Aorta (tissue), 5 donors: ENCODE measurements around the gene STARD13. TPM values are rescaled to one million over a fixed set of nuclear protein-coding genes. Genes with fewer than 3 reads are reported as not detected.

Experiments used
- ATAC-seq: fragments of 200-7000 bp; cut with Tn5 transposase; one replicate; pipeline ENCODE4 v1.9.1; 2022; ENCODE audit warnings: moderate library complexity; ENCODE audit not compliant: low FRiP score
- DNase-seq, 2 donors: peaks; one replicate each; pipeline ENCODE4 v3.0.0-alpha.2; 2020
- H3K27ac ChIP-seq, 2 donors: one replicate each; pipeline ENCODE4 v1.5.1; 2013; ENCODE audit warnings: low read length in 2 of 2, mild to moderate bottlenecking in 2 of 2, moderate library complexity in 2 of 2, control low read depth in 1 of 2, inconsistent platforms in 1 of 2, low read depth in 1 of 2
- H3K27me3 ChIP-seq, 2 donors: one replicate each; pipeline ENCODE4 v1.6.1; 2013; ENCODE audit warnings: control low read depth in 1 of 2, low read length in 1 of 2, mild to moderate bottlenecking in 1 of 2, moderate library complexity in 1 of 2; ENCODE audit not compliant: insufficient read depth in 2 of 2, control insufficient read depth in 1 of 2
- H3K36me3 ChIP-seq, 2 donors: one replicate each; pipeline ENCODE4 v1.6.1; 2013; ENCODE audit warnings: control low read depth in 1 of 2, low read length in 1 of 2, mild to moderate bottlenecking in 1 of 2; ENCODE audit not compliant: insufficient read depth in 2 of 2, control insufficient read depth in 1 of 2
- H3K4me1 ChIP-seq, 2 donors: one replicate each; pipeline ENCODE4 v1.6.1; 2013; ENCODE audit warnings: low read length in 2 of 2, control low read depth in 1 of 2, mild to moderate bottlenecking in 1 of 2, moderate library complexity in 1 of 2; ENCODE audit not compliant: insufficient read depth in 2 of 2, control insufficient read depth in 1 of 2
- H3K4me3 ChIP-seq, 2 donors: one replicate each; pipeline ENCODE4 v1.5.1; 2013; ENCODE audit warnings: low read length in 2 of 2, control low read depth in 1 of 2, mild to moderate bottlenecking in 1 of 2
- H3K9me3 ChIP-seq: one replicate; pipeline ENCODE4 v1.6.1; 2013; ENCODE audit warnings: mild to moderate bottlenecking, low read length; ENCODE audit not compliant: control insufficient read depth
- WGBS, 2 donors: extraction: QIAGEN DNeasy Blood & Tissue Kit; methylation state at CpG; one replicate each; pipeline ENCODE4 v1.1.7; 2013; 5-methylcytosine and 5-hydroxymethylcytosine counted together
- intact Hi-C, 2 donors: fragments of 100-400 bp; cut with DNase I; formaldehyde crosslinking; loops; one replicate each; pipeline versions ENCODE4 v1.14.2 to v1.15.0; 2022
- polyA plus RNA-seq, 2 donors: library from polyadenylated mRNA; stranded (reverse); fragments of 200-250 nt; gene quantifications; one replicate each; pipeline ENCODE4 v1.2.3, GENCODE V29; 2013
- total RNA-seq, 2 donors: library from RNA; stranded (reverse); fragmentation: NEBNext Ultra II Directional; extraction: Animal tissue kit (Norgen Biotek cat#: 25700); gene quantifications; one replicate each; pipeline ENCODE4 v1.2.1, GENCODE V29; 2021
- donor health status: healthy with polysubstance abuse.
- donor health status: Bipolar disorder and iron deficiency.
- donor health status: DM: no; HTN: no; CAD: no.
- donor health status: DM: no; HTN: no; CAD: no.
- donor health status: DM: yes; HTN: yes; CAD: no.

STARD13 gene
- total and polyA plus RNA-seq, 4 donors: 15.0 to 85.5 (median 39.8) TPM

DNA sequence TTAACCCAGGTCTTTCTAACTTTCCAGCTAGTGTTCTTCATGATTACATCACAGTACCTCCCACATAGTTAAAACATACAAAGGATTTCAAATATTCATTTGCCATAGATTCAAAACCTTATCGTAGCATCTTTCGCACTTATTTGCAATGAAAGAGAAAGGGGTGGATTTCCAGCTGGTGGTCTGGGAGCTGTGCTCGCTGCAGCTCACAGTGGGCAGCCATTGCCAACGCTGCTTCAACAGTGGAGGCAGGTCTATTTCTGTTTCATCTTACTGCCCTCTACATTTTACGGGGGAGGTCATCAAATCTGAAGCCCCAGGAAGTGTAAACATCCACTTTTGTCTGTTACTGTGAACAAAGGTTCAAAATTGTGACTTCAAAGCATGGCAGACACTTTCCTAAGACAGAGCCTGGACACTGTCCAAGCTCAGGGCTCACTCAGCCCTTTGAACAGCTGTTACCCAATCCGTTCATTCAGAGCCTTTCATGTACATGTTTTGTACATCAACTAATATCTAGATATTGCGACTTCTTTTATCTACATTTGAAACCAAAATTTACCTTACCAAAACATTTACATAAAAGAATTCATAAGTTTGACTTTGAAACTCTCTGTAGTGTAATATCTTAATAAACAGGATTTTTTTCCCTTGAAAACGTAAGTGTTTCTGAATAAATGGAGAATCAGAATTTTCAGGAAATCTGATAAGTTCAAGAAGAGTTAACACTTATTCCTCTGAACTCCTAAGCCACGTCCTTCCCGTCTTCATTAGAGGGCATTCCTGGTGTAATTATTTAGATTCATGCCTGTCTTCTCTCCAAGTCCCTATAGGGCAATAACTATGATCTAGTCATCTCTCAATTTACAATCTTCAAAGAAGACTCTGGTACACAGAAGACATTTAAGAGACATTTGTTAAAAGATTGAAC is 25.1 kb downstream of the STARD13 start:
- Histone ChIP-seq H3K36me3 (no peaks in the 10 kb centered on the region), H3K9me3 (no peaks in the 10 kb centered on the region), H3K27ac (no peak overlapping the region), H3K4me3 (no peak overlapping the region), H3K27me3 (no peaks in the 10 kb centered on the region), H3K4me1 (peaks cover 0 to 7% of the 10 kb centered on the region in 2 donors)
- WGBS, 2 donors: 87 to 90% methylated on average over 10 of the region's 10 CpGs
- no peak for DNase-seq
- ATAC-seq: no peak
- intact Hi-C loops: no loop called here

DNA sequence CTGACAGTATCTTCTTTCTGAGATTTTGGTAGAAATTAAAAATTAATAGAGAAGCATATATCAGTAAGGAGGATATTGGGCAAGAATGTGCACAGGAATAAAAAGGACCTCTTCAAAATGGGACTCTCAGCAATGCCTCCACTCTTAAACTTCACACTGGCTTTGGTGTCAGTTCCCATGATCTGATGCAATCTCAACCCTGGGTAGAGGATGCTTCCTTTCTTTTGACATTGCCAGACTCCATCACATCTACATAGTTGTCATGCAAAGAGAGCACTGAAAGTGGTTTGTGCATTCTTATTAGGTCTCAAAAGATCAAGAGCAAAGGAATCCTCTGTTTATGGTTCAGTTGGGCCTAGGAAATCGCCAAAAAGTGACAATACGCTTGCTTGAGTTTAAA is 26.3 kb downstream of the STARD13 start:
- no peaks in the 10 kb centered on the region for H3K9me3 ChIP-seq
- peaks cover 0 to 7% of the 10 kb centered on the region in 2 donors for H3K4me1 ChIP-seq
- no peaks in the 10 kb centered on the region for H3K27me3 ChIP-seq
- ATAC-seq (no peak), DNase-seq (no peak)
- no peak overlapping the region for H3K4me3 ChIP-seq
- no peak overlapping the region for H3K27ac ChIP-seq
- no peaks in the 10 kb centered on the region for H3K36me3 ChIP-seq
- 91 to 95% methylated on average over 2 of the region's 2 CpGs for WGBS, 2 donors
- intact Hi-C loops: no loop called here

DNA sequence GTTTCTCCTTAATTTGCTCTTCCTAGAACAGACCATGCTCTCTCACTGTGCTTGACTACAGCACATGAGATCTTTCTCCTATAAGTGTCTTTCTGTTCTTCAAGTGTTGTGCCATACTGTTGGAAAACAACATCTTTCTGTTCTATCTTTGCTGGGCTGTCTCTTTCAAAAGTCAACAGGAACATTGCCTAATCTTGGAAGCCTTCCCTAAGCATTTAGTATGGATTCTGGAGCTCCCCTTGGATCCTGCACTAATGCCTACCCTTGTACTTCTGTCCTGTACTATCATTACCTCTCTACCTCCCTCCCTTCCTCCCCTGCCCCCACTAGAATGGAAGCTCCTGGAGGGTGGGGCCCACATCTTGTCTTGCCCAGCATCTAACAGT is 26.8 kb downstream of the STARD13 start:
- ATAC-seq (no peak), DNase-seq (no peak)
- no peaks in the 10 kb centered on the region for H3K27me3 ChIP-seq
- H3K4me3 ChIP-seq: no peak overlapping the region
- no peaks in the 10 kb centered on the region for H3K9me3 ChIP-seq
- peak overlapping the region in 1 of 2 donors; percentile 12 for H3K27ac ChIP-seq
- intact Hi-C loops: no loop called here
- no peaks in the 10 kb centered on the region for H3K36me3 ChIP-seq
- peaks cover 0 to 7% of the 10 kb centered on the region in 2 donors for H3K4me1 ChIP-seq

GRCh38 chr13:33257841-33258807 is 27.4 kb downstream of the STARD13 start:
- 68 to 78% methylated on average over 7 of the region's 7 CpGs for WGBS, 2 donors
- H3K36me3 ChIP-seq: no peaks in the 10 kb centered on the region
- no peak overlapping the region for H3K4me3 ChIP-seq
- peaks cover 0 to 5% of the 10 kb centered on the region in 2 donors for H3K4me1 ChIP-seq
- DNase-seq (no peak), ATAC-seq (no peak)
- no peaks in the 10 kb centered on the region for H3K9me3 ChIP-seq
- H3K27ac ChIP-seq: no peak overlapping the region
- H3K27me3 ChIP-seq: no peaks in the 10 kb centered on the region
- intact Hi-C loops: no loop called here

- Histone ChIP-seq H3K4me3 (no peak overlapping the region), H3K9me3 (no peaks in the 10 kb centered on the region), H3K27ac (no peak overlapping the region), H3K4me1 (peaks cover 0 to 6% of the 10 kb centered on the region in 2 donors), H3K36me3 (no peaks in the 10 kb centered on the region), H3K27me3 (no peaks in the 10 kb centered on the region)
- no peak for DNase-seq
- 90 to 95% methylated on average over 3 of the region's 3 CpGs for WGBS, 2 donors
- no peak for ATAC-seq
- intact Hi-C loops: no loop called here
Observed at GRCh38 chr13:33256148-33256840, 29.3 kb downstream of the STARD13 start.

GRCh38 chr13:33252135-33252534 is 33.4 kb downstream of the STARD13 start:
- Histone ChIP-seq H3K4me3 (no peak overlapping the region), H3K36me3 (no peaks in the 10 kb centered on the region), H3K27me3 (no peaks in the 10 kb centered on the region), H3K4me1 (peaks cover 0 to 4% of the 10 kb centered on the region in 2 donors), H3K9me3 (no peaks in the 10 kb centered on the region), H3K27ac (no peak overlapping the region)
- no peak for ATAC-seq
- intact Hi-C loops: no loop called here
- WGBS, 2 donors: 77 to 78% methylated on average over 4 of the region's 4 CpGs
- no peak for DNase-seq

DNA sequence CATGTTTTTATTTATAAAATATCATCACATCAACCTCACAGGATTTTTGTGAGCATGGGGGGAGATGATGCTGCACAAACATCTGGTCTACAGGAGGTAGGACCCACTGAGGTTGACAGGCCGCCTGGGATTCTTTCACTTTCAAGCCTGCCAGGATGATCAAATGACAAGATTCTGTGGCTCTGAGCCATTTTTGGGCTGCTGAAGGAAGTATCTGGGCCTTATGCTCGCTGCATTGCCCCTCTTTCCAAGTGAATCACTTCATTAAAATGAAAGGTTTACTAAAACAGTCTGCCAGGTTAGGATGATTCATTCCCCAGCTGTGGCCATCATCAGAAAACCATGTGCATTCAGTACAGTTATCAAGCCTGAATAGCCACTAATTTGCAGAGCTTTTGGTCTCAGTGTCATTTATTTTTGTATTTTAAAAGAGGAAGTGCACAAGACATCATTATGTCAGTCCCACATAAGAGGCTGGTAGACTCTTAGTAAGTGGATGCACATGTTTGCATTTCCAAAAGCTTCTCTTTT is 34.4 kb downstream of the STARD13 start:
- Histone ChIP-seq H3K36me3 (no peaks in the 10 kb centered on the region), H3K9me3 (no peaks in the 10 kb centered on the region), H3K27me3 (no peaks in the 10 kb centered on the region), H3K4me3 (no peak overlapping the region), H3K27ac (peak overlapping the region in 1 of 2 donors; percentile 45), H3K4me1 (peaks cover 0 to 4% of the 10 kb centered on the region in 2 donors)
- peak in 1 of 2 donors; percentile 48 for DNase-seq
- ATAC-seq: peak; percentile 14
- 13 to 20% methylated on average over 2 of the region's 2 CpGs for WGBS, 2 donors
- intact Hi-C loops: no loop called here

- ATAC-seq (no peak), DNase-seq (no peak)
- no peaks in the 10 kb centered on the region for H3K27me3 ChIP-seq
- intact Hi-C loops: no loop called here
- H3K36me3 ChIP-seq: no peaks in the 10 kb centered on the region
- H3K9me3 ChIP-seq: no peaks in the 10 kb centered on the region
- H3K27ac ChIP-seq: peak overlapping the region in 1 of 2 donors; percentile 22
- H3K4me1 ChIP-seq: peaks cover 0 to 4% of the 10 kb centered on the region in 2 donors
- no peak overlapping the region for H3K4me3 ChIP-seq
Observed at GRCh38 chr13:33250609-33251008, 34.9 kb downstream of the STARD13 start.
